GM21367 (cell line): ENCODE data around the gene NIBAN1.
"Not testable (repeated sequence)": the region's sequence is repeated elsewhere in the genome, so short reads cannot be mapped to it uniquely, and the experiment has no call there.

Source experiments
- ATAC-seq: cut with Tn5 transposase; IDR thresholded peaks from one replicate; pipeline ENCODE4 v1.9.1; 2021; ENCODE audit not compliant: unreplicated experiment

NIBAN1 gene

DNA sequence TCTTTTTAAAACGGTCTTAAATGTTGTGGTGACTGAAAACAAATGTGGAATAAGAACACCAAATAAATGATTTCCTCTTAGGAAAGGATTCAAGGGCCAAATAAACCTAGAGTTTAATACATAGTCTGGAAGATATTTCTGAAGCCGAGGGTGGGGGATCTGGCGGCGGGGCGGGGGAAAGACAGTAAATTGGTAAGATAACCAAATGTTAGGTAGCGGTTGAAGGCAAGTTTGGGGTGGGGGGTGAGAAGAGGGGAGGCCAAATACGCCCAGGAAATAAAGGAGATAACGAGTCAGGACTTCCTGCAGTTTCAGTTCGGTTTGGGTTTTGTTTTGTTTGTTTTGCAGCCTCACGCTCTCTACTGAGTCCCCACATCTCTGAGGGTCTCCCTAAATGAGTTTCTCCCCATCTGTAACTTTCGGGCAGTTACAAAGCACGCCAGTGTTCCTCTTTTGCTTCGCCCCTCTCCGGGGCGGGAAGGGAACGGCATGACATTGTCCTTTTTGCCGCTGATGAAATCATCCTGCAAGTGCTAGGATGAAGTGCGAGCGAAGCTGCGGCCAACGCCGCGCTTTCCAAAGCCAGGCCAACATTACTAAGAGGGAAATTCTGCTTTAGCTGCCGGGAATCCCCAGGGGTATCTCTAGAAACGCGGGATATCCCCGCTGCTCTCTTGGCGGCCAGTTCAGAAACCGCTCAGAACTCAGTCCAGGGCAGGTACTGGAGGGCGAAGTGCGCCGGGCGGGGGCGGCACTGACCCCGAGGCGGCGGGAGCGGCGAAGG lies 844 bp downstream of the NIBAN1 start:
- peak; percentile 49 for ATAC-seq

DNA sequence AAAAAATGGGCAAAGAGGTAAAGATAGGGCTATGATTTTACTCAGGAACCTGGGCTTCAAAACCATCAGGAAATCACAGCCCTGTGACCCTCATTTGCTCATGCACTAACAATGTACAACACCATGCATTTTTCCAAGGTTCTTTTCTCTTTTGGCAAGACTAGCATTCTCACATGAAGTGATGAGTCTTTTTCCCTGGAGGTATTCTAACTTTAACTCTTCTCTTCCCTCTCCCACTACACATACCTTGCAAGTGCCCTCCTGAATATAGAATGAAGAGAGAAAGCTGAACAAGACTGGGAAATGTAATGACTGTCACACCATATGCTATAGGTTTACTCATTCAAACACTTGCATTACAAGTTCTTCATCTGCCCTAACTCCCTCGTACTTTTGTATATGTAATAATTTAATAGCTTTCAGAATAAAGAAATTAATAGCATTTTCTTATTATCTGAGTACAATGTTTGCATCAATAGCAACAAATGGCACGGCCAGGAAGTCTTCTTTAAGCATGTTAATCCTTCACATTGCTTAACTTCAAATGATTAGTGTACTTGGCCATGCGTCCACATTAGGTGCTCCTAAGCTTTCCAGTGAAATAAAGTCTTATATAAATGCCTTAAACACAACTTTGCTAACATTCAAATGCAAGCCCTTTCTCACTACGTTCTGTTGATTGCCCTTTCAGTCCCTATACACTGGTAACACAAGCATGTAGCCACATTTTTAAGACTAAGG lies 1.8 kb downstream of the NIBAN1 start:
- ATAC-seq: no peak

DNA sequence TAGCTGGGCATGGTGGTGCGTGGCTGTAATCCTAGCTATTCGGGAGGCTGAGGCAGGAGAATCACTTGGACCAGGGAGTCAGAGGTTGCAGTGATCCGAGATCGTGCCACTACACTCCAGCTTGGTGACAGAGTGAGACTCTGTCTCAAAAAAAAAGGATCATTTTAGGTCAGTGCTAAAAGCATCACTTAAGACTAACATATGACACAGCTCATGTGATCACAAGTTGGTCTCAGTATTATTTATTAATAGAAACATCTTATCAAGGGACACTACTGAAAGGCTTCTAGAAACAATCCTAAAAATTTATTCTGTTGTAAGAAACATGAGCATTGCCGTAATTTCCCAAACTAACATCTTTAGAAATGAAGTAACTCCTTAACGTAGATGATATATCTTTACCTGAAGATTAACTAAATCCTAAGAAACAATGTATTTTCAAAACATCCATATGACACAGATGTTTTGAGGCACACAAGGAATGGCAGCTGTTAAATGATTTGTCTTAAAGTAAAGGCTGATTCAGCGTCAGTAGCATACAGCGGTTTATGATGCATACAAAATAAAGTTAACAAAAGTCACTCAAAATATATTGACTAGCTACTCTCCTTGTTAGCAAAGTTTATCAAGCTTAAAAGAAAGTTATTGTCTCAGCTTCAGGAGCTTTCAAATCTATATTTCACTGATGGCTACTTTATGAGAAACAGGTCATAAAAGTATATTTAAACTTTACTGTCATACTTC lies 2.6 kb downstream of the NIBAN1 start:
- ATAC-seq: no peak

DNA sequence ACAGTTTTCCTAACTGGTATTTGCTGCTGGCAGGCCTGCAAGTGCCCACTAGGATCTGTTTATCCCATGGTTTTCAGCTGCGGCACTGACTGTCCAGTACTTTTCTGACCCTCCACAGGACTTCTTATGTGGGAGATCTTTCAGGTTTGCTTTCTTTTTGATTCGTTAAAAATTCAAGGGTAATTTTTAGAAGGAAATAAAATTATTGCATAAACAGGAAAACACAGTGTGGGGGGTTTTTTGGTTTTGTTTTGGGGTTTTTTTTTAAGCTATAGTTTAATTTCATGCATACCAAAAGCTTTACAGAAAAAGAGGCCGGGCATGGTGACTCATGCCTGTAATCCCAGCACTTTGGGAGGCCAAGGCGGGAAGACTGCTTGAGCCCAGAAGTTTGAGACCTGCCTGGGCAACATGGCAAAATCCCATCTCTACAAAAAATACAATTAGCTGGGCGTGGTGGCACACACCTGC lies 3.6 kb downstream of the NIBAN1 start:
- ATAC-seq: no peak

DNA sequence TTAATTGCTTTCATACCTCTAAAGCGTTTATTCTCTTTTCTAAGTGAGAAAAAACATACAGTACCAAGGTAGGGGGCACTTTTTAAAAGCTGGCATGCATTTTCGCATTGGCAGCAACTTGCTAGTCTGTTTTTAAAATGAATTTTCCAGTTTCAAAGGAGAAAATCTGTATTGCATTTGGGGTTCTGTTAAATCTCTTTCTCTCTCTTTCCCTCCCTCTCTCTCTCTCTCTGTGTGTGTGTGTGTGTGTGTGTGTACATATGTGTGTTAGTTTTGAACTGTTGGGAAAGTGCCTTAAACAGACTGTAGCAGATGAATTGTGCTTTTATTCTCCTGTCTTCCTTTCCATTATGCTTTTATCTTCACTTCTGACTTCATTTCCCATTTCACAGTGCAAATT lies 7.3 kb downstream of the NIBAN1 start:
- no peak for ATAC-seq

DNA sequence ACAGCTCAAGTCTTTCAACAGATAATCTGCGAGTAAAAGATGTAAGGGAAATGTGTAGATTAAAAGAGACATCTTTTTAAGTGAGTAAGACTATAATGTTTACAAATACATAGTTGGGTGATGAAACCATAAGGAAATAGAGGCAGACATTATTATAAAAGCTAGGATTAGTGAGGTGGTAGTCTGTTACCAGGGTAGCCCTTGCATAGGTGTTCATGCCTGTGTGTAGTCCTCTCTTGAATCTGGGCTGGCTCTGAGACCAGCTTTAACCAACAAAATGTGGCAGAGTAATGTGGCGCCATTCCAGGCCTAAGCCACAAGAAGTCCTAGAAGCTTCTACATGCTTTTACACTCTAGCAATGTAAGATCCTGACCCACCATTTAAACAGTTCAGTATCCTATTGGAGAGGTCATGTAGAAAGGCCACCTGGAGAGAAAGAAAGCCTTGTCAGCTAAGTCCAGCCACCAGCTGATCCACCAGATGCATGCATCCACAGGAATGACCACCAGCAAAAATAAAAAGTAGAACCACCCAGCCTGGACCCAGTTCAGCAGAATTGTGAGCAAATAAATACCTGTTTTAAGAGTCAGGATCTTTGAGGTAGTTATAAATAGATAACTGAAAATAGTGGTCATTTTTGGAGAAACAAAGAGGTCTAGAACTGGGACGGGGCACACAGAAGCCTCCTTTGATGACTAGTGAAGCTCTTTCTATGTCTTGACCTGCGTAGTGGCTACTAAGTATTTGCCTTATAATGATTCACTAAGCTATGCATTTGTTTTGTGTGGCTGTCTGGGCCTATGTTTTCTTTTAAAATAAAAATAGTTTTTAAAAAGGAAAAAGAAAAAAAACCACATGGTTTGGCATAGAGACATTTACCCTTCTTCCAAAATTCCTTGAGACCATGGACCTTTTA lies 8.1 kb downstream of the NIBAN1 start:
- ATAC-seq: no peak

DNA sequence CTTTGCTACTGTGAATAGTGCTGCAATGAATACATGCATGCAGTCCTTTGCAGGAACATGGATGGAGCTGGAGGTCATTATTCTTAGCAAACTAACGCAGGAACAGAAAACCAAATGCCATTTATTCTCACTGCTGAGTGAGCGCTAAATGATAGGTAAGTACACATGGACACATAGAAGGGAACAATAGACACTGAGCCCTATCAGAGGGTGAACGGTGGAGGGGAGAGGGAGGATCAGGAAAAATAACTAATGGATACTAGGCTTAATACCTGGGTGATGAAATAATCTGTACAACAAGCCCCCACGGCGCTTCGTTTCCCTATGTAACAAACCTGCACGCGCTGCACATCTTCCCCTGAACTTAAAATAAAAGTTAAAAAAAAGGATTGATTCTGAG lies 8.9 kb downstream of the NIBAN1 start:
- ATAC-seq: no peak

DNA sequence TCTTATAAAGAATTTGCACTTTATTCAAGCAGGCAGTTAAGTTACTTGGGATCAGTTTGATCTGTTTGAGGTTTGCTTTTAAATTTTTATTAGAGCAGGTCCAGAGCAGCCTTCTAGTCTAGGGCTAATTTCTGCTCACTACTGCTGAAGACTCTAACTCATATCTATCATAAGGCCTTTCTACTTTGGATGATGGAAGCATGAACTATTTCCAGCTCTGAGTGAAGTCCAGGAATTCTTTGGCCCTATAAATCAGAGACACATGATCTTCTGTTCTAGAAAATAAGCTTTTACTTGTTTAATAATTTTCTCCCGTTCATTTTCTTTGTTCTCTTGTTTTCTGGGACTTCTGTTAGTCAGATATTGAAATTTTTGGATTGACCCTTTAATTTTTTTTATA lies 14.7 kb downstream of the NIBAN1 start:
- no peak for ATAC-seq

DNA sequence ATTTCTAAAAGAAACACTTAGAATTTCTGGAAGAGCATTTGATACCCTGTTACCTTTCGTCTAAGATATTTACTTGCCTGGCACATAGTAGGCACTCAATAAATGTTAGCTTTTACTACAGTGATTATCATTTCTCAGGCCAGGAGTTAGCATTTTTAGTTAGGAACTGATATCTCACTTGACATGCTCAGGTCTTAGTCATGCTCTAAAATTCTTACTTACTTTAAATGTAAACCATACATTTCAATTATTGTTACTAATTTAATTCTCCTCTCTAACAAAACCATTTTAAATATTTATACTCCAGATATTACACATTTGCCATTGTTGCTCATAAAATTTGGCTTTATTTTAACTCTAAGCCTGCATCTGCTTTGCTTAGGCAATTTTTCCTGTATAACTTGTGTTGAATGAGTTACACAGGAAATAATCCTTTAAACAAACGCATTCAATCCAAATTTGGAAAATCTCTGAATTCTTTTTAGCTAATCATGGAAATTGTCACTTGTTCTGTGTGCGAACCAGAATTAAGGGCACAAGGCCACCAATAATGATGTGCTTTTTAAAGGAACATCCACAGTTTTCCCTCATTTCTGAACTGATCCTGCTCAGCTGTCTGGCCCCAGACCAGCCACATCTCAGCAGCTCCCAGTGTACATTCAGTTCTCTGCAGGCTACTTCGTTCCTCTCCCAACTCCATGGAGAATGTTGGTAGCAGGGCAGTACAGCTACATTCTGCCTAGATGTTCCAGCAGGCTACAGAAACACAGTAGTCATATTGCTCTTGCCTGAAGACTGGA lies 15.6 kb downstream of the NIBAN1 start:
- ATAC-seq: no peak

DNA sequence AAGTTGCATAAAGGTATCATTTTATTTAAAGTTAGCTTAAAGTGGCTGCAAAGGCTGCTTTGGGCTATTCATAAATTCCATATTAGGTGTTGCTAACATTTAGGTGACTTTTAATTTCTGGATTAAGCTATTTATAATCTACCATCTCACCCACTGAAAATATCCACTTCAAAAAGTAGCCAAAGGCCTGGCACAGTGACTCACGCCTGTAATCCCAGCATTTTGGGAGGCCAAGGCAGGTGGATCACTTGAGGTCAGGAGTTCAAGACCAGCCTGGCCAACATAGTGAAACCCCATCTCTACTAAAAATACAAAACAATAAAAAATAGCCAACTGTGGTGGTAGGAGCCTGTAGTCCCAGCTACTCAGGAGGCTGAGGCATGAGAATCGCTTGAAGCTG lies 16.4 kb downstream of the NIBAN1 start:
- not testable (repeated sequence) for ATAC-seq

DNA sequence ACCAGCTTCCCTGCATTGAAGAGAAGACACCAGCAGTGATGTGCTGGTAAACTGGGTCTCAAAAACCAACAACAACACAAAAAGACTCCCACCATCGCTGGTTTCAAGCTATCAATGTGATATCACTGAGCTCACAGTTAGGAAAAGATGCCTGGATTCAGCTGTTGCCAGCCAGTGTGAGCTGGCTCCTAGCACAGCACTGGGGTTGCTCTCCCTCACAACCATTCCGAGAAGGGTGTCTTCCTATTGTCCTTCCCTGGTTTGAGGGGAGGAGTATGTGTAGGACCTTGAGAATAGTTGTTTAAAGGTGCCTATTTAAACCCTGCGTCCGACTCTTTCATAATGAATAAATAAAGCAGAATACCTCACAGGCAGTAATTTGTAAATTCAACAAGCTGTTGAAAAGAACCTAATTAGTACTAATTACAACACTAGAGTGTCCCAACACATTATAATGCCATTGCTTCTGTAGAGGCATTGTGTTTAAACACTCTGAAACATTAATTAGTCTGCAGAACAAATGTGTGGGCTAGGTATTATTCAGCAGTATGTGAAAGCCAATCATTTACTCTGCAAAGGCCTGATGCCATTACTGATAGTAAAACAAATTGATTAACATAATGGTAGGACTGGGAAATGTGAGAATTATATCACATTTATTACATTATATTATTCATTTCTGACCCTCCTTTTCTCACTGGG lies 17.2 kb downstream of the NIBAN1 start:
- ATAC-seq: no peak

DNA sequence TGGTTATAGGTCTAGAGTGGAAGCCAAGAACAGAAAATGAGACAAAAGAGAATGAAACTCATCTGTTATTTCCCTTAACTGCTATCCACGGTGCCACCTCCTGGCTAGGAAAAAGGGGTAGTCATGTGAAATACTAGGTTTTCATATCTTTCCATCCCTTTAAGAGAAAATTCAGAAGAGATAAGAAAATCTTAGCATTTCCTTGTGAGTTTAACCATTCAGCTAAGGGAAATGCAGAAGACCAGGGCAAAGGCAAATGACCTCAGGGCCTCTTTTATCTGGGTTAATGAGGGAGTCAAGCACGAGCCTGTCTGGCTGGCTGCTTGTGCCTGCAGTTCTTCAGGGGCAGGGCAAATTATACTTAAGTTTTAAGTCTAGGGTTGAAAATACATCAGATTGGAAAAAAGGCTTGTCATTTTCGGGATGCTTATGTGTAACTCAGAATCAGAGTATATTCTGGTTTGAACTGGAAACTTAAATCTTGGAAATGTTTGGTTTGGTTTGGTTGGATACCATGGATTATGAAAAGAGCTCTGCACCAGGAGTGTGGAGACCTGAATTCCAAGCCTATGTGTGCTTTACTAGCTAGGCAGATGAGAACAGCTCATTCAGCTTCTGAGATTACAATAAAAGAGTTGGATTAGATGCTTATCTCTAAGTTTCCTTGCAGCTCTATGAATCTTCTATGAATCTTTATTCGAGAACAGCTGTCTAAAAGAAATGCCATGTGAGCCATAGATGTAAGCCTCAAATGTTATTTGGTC lies 19.9 kb downstream of the NIBAN1 start:
- no peak for ATAC-seq

DNA sequence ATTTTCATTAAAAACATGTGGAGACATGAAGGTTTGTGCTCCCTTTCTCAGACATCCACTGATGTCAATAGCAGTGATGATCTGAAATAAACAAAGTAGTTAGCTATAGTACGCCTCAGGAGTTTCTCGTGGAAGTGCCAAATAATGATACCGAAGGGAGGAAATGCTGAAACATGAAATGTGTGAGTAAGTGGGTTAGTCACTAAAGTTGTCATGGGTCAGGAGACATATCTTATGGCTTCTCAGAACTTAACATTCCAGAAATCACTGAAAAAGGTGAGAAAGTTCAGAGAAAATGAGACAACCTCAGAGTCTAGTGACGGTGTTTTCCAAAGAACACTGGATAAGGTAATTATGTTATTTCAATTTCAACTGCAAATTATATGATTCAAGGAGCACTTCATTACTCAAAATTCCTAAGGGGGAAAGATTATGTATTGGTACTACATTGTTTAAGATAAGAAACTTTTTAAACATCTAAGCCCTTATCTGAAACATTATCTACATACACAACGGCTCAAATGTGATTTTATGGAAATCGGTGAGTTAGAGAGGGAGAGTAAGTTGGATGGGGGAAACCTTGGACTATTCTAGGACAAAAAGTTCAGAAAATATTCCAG lies 20.6 kb downstream of the NIBAN1 start:
- no peak for ATAC-seq

DNA sequence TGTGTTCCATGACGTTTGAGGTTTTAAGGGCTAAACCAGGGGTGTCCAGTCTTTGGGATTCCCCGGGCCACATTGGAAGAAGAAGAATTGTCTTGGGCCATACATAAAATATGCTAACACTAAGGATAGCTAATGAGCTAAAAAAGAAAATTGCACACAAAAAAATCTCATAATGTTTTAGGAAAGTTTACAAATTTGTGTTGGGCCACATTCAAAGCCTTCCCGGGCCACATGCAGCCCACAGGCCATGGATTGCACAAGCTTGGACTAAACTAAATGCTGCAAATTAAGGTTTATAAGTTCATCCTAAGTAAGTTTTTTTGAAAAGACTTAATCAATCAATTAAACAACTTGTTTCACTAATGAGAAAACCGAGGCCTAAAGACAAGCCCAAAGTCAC lies 21.9 kb downstream of the NIBAN1 start:
- ATAC-seq: no peak

DNA sequence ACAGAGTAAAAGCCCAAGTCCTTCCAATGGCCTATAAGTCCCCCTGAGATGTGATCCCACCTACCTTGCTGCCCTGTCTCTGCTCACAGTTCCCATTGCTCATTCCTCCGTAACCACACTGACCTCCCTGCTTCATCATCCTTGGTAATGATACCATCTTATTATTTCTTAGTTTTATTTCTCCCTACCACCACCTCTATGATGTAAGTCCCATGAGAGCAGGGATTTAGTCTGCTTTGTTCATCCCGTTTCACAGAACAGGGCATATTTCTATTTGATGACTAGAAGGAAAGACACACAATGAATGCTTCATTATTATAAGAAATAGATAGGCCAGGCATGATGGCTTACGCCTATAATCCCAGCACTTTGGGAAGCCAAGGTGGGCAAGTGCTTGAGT lies 22.5 kb downstream of the NIBAN1 start:
- ATAC-seq: no peak

DNA sequence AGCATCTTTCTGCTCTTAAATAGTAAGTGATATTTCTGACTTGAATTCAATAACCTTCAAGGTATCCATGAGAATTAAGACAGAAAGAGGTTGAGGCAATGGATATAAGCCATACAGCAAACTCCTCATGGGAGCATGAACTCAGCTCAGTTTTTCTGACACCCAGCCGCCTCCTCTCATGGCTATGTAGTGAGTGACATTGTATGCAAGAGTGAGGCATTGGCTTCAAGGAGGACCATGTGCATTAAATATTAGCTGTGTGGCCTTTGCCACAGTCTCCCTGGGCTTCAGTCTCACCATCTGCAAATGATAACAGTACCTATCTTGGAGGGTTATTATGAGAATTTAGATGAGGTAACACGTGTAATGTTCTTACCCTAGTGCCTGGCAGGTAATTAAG lies 23.4 kb downstream of the NIBAN1 start:
- ATAC-seq: no peak

DNA sequence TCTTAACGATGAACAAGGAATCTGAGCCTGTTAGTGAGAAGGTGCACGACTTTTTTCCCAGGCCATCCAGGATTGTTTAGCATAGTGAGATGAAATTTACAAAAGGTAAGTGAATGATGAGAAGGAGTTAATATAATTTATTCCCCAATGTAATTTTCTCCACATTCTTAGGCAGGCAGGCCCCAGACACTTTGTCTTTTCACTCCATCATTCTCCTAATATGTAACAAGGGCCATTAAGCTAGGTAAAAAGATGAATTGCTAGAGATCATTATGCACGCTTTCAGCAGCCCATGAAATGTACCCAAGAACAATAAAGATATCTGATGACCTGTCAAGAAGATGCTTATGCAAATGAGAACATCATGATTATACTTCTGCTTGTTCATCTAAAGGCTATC lies 24.1 kb downstream of the NIBAN1 start:
- ATAC-seq: no peak
